GM19025 (cell line): ENCODE data around the gene APOBEC4.

Experiments used
- ATAC-seq: cut with Tn5 transposase; IDR thresholded peaks from one replicate; pipeline ENCODE4 v1.9.1; 2021; ENCODE audit warnings: mild to moderate bottlenecking, low read depth, moderate library complexity; ENCODE audit not compliant: unreplicated experiment

Gene APOBEC4

DNA sequence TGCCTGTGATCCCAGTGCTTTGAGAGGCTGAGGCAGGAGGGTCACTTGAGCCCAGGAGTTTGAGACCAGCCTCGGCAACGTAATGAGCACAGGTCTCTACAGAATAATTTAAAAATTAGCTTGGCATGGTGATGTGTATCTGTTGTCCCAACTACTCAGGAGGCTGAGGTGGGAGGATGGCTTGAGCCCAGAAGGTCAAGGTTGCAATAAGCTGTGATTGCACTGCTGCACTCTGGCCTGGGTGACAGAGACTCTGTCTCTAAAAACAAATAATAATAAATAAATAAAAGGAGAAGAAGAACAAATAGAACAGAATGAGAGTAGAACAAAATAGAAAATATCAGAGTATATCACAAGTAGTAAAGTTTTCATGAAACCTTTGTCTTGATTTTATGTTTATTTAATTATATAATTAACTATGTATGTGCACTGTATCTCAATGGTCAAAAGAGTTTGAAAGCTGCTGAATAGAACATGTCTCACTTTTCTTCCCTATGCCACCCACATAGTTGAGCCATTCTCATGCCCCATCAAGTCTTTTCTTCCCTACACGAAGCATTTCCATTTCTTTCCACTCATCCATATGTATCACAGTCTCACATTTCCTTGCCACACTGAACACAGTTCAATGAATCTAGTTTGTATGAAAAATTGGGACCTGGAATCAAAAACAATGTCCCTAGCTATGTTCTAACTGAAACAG, 22.9 kb upstream of the APOBEC4 start:
- no peak for ATAC-seq

DNA sequence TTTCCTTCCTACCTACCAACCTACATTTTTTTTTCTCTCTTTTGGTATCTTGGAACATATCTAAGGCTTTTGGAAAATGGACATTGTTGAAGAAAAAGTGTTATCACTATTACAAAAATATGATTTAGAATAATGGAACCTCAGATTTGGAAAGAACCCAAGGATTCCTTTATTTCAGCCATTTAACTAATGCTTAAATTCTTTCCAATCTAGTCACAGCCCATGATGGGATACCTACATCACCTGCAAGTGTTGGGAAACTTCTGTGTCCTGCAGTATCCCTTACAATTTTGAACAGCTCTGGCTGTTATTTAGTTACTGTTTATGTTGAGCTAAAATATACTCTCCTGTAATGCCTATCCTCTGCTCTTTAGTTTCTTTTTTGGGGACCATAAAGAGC, 22.3 kb upstream of the APOBEC4 start:
- ATAC-seq: no peak

DNA sequence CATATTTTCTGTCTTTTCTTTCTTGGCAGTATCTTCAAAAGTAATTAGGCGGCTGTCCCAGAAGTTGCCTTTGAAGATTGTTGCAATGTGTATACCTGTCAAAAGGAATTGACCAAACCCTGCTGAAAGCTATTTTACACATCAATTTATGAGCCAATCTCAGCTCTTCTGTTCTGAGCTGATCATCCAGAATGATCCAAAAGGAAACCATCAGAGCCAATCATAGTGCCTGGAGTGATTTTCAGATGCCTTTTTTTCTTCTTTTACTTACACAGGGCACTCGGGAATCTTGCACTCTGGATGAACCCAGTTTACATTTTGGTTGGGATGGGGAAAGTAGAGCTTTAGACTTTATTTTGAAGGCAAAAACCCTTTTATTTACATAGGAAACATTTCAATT, 21.8 kb upstream of the APOBEC4 start:
- no peak for ATAC-seq

DNA sequence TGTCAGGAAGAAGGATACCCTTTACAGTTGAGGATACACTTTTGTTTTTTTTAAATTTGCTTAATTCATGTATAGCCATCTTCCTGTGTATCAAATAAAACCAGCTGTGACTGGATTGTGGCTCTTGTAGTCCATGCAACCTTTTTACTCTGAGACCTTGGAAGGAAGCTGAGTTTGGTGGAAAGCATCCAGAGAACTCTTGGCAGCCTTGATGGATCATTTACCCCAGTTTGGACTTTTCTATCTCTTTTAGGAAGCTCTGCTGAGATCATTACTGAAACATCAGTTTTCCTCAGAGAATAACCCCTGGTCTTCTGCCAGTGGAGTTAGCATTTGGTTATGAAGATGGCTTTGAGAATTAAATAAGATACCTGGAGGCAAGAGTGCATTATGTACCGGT, 21.2 kb upstream of the APOBEC4 start:
- no peak for ATAC-seq

DNA sequence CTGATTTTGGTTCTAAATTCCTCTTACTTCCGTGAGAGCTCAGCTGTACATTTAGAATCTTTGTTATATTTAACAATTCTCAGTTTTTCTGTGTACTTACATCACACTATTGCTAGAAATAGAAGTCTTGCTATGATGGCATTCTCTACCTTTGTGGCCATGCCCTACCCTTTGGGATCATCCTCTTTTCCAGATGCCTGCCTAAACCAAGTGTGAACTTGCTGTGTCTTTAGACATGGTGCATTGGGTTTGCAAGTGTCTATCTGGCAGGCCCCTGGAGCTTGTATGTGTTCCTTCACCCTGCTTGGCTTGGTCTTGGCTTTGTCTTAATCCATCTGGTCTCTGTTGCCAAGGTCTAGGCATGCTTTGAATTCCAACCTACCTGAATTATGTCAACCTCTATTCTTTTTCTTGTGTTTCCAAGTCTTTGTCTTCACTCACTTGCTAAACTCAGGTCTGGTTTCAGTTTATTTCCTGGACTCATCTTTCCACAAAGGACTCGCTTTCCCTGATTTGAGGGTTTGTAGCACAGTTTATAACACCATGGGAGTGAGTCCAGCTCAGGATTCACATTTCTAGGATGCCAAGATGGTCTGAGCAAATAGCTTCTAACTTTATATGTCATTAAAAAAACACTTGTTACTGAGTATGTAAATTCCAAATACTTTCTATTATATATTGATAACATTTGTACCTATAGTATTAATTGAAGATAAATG, 20.6 kb upstream of the APOBEC4 start:
- ATAC-seq: no peak

DNA sequence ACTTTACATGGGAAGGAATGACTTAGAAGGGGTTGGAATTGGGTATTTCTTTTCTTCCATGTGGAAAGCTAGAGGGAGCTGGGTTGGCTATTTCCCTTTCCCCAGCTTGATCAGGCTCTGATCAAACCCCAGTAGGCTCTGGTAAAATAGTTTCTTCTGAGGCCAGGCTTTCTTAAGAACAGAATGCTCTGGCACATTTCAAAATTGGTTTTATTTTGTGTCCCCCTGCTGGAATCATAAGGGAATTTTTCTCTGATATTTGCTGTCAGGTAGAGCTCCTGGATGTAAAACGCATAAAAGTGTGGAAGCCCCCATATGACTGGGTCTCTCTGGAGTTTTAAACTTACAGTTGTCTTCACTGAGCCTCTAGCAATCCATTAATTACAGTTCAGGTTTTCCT, 17.1 kb upstream of the APOBEC4 start:
- no peak for ATAC-seq

DNA sequence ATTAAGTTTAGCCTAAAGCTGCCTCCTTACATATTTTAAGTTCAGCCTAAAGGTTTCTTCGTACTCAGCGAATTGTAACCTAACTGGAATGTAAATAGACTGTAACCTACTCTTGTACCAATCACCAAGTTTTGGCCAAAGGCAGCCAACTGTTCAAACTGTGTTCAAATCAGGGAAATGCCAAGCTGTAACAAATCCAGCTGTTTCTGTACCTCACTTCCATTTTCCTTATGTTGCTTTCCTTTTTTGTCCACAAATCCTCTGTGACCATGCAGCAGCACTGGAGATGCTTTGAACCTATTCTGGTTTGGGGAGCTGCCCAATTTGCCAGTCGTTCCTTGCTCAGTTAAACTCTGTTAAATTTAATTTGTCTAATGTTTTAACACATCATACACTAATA, 3.2 kb upstream of the APOBEC4 start:
- no peak for ATAC-seq

DNA sequence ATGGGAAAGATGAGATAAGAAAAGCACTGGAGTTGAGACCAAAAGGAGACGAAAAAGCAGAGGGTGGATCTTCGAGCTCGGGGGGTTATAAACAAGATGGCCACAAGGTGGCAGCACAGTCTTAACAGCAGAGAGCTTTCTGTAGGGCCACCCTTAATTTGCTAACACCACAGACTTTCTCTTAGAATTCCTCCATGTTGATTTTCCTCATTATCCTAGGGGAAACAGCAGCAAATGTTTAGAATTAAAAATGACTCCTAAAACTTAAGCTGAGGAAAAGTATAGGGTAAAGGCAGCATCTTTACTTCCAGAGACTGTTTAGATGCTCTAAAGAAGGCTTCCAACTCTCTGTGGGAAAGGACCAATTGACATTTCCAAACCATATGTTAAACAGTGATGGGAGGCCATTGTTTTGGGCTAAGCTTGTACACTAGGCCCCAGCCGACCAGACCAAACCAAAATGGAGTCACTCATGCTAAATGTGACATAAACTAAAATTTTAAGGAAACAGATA, 2.5 kb upstream of the APOBEC4 start:
- ATAC-seq: no peak

DNA sequence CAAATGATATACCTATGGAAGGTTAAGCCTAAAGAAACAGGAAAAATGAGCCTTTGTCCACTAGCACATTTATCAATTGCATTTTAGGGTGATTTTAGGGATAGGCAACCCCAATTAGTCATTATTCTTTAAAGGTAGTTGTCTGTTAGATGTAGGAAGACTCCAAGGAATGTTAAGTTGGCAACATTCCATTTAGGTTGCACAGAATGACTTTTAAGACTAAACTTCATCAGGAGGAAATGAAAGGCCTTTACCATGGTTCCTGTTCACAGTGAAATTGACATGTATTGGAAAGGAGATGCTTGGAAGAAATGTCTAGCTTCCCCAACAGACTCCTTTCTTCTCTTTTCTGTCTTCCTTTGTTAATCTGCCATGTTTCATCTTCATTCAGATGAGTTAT, 1.6 kb upstream of the APOBEC4 start:
- no peak for ATAC-seq

DNA sequence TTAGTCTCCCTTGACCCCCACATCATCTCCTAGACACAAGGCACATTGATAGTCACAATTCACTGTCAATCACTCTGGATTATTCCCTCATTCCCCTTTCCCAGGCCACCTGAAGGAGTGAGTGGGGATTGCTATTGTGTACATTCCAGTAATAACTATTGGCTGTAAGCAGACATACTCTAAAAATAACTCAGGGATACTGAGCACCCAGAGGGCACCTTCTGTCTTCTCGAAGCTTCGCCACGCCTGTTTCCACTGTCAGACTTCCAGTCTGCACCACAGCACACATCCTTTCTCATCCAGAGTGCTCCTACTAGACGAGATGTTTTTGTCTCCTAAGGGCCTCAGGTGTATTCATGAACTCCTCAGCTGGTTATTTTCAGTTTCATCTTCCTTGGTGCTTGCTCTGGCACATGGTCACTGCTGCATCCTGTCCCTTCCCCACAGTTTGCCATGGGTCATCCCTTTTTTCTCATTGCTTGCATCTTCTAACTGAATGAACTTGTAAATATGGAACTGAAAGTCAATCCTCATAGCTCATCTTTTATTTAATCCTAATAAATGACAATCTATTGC, 848 bp upstream of the APOBEC4 start:
- no peak for ATAC-seq

DNA sequence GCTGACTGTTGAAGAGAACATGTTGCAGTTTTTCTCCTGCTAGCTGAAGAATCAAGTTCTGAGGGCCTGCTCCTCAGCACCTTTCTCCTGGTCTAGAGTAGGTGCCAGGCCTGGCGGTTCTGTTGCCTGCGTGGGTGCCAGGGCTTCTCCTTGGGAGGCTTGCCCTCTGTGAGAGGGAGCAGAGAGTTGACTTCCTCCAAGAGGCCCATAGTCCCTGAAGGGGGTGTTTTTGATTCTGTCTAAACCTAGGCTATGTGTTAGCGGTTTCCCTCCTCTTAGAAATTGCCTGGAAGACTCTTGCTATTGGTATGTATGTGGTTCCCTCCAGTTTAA, 312 bp upstream of the APOBEC4 start:
- ATAC-seq: no peak

DNA sequence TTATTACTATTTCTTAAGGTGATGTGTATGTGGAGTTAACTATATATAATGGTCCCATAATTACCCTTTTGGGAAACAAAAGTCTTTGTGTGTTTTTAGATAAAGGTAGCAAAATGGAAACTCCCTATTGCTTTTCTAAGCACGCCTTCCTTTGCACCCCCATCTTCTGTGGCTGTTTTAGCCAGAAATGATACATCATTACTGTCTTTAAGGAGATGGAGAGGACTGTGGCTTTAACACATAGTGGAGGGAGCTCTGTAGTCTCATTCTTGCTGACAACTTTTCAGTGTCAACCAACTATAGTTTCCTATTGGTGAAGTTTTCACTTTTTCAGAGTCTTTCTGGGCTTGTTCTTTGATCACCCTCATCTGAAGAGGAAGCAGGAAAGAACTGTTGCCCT, 1.0 kb downstream of the APOBEC4 start:
- peak; percentile 52 for ATAC-seq

DNA sequence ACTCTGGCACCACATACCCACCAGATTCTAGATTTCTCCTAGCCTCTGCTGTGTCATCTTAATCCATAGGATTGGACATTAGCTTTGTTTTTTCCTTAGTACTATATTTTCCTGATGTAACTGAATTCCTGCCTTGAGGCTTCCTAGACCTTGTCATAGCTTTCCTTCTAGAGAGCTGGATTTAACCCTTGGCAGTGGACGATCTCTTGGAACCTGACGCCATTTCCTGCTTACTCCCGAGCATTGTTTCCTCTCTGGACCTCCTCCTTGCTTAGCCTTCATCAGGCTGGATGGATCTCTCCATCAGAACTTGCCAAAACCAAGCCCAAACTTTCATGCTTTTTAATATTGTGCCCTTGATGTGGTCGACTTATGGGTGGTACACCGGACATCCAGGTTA, 1.5 kb downstream of the APOBEC4 start:
- no peak for ATAC-seq

DNA sequence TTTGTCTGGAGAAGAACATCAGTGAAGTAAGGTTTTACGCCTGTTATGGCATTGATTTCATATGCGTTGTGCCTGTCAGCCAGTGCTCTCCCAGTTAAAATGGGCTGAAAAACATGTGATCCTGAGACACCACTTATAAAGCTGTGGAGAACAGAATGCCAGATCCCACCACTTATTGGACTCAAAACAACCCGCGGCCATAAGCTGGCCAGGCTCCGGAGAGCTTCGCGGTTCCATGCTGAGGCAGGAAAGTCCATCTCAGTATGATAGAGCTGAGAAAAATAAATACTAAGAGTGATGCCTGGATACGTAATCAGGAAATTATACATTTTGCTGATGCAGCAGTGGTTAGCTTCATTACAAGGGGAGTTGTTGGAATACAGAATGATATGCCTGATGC, 5.1 kb downstream of the APOBEC4 start:
- no peak for ATAC-seq

DNA sequence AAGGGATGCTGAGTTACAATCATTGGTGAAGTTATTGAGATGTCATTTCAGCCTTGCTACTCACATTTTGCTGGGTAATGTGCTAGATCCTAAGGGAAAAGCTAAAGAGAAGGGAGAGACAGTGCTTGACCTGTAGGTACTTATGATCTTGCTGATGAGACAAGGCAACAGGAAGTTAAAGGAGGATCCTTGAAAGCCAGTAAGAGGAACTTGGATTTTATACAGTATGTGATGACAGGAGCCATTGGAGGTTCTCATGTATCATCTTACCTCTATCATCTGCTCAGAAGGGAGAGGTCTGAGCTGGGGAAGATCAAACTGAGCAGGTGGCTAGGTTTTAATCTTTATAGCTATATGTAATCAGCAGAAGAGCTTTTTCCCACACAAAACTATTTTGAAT, 6.3 kb downstream of the APOBEC4 start:
- ATAC-seq: no peak

DNA sequence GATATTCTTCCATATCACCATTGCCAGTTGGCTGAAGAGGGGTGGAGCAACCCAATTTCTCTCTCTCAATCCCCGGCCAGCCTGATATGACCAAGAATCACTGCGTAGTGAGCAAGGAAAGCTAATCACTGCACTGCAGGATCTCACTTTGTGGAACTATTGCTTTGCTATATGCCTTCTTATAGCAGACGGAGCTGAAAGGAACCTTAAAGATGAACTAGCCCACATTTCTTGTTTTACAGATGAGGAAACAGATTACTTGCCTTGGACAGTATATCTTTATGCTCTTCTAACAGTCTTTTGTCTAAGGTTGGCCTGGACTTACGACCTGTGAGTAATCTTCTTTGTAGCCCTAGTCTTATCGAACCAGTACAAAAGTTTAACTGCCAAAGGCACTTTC, 7.6 kb downstream of the APOBEC4 start:
- ATAC-seq: no peak

DNA sequence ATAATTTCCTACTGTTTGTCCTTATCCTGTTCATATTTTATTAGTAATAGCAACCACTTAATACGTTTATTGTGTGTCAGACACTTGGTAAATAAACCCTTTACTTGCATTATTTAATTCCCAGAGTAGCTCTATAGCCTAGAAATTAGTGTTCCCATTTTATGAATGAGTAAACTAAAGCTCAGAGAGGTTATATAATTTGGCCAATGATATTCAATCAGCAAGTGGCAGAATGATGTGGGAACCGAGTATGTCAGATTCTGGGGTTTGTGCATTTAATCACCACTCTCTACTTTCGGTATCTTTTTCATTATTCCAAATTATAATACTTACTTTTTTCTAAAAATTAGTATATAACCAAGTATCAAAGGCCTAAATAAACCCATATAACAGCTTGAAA, 10.9 kb downstream of the APOBEC4 start:
- no peak for ATAC-seq

DNA sequence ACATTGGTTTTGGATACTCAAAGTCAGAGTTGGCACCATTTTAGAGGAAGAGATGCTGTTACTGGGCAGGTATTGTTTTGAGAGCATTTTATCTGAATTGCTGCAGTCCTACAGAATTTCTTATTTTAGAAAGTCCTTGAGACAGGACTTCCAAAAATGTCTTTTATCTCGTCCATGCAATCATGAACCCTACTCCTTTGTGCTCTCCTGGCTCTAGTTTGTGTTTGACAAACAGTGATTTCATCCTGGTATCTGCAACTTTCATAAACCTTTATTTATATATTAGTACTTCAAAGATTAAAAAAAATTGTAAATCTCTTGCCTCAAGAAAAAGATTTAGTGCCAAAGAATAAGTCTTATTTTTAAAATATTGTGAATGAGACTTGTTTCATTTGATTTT, 12.9 kb downstream of the APOBEC4 start:
- no peak for ATAC-seq

DNA sequence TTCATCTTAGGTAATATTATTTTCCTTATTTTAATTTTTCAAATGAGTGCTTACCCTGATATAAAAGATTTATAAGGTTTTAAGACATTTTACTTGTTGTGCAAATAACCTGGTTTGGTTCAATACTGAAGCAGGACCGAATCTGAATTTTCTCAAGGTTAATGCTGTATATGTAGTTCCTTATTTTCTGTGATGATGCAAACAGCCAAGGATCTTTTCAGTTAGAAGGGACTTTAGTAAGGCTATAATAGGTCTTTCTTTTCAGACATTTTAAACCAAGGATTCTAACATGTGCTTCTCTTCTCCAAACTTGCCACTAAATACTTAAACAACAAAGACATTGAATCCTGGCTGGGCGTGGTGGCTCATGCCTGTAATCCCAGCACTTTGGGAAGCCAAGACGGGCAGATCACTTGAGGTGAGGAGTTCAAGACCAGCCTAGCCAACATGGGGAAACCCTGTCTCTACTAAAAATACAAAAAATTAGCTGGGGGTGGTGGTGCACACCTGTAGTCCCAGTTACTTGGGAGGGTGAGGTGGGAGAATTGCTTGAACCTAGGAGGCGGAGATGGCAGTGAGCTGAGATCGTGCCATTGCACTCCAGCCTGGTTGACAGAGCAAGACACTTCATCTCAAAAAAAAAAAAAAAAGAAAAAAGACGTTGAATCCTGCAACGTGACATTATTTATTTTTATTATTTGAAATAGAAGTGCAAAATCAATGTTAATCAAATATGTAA, 14.3 kb downstream of the APOBEC4 start:
- ATAC-seq: no peak

DNA sequence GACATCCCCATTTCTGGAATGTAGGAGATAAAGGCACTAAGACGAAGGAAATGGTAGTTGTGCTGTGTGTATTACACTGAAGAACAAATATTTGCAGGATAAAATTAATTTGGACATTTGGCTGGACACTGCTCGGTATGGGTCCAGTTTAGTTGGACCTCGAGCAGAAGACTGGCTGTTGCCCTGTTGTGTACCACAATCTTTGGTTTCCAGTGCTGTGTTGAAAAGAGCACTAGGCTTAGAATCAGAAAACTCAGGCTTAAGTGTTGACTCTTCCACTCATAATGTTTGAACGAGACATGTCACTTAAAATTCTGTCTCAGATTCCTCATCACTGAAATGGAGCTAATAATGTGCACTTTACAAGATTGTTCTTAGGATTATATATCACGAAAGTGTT, 16.3 kb downstream of the APOBEC4 start:
- ATAC-seq: no peak

DNA sequence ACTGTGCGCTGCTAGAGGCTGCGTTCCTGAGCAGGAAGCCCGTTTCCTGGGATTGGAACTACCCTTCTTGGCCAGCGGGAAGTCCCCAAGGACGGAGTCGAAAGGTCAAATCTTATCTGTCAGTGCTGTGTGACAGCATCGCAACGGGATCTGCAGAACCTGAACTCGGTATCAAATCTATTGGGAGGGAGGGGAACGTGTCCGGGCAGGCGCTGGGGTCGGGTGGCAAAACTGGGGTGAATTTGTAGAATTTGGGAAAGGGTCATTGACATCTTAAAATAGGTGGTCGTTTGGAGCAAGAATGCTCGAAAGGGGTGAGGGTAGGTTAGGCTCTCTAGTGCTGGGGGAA, 16.8 kb downstream of the APOBEC4 start:
- peak; percentile 1 for ATAC-seq
